NCI-H128 (cell line): ENCODE data around the gene CCDC61.
A peak's percentile ranks its signal among the peaks of the same experiment; 100 is the strongest.

Experiments used
- DNase-seq: peaks from one replicate; lab custom pipeline; 2025; ENCODE audit not compliant: unreplicated experiment; lab: John Stamatoyannopoulos, UW

CCDC61 gene, protein sequence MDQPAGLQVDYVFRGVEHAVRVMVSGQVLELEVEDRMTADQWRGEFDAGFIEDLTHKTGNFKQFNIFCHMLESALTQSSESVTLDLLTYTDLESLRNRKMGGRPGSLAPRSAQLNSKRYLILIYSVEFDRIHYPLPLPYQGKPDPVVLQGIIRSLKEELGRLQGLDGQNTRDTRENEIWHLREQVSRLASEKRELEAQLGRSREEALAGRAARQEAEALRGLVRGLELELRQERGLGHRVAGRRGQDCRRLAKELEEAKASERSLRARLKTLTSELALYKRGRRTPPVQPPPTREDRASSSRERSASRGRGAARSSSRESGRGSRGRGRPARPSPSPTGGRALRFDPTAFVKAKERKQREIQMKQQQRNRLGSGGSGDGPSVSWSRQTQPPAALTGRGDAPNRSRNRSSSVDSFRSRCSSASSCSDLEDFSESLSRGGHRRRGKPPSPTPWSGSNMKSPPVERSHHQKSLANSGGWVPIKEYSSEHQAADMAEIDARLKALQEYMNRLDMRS

DNA sequence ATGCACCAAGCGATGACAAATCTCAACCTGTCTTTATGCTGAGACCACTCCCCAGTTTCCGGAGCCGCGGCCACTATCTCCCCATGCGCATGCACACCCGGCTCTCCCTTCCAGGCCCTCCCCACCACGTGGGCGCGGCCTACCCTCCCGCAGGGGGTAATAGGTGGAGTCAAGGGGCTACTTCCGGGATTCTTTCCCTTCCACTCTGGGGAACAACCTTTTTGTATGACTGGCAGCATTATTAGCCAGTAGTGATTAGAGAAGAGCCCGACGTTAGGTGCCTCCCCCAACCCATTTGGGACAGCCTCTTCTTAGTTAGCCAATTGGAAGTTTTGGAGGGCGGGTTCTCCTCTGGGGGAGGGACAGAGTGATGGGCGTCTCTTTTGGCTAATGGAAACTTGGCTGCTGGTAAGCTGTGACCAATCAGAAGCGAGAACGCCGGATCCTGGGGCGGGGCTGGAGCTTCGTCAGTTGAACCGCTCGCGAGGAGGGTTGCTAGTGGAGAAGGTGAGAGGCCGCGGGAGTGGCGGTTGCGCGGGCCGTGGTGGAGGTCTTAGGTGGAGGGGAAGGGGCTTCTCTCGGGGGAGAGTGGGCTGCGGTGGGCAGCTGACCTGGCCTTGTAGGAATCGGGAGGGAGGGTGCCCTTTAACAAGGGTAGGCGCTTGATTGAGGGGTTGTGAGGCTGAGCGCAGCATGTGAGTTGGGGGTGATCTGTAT, at the start of gene CCDC61:
CCDC61 (plus strand) TSS at position 470 of the 717 bp plus-strand sequence. CDS start 7,552 bp downstream, outside the sequence.
- peak; percentile 100 for DNase-seq

DNA sequence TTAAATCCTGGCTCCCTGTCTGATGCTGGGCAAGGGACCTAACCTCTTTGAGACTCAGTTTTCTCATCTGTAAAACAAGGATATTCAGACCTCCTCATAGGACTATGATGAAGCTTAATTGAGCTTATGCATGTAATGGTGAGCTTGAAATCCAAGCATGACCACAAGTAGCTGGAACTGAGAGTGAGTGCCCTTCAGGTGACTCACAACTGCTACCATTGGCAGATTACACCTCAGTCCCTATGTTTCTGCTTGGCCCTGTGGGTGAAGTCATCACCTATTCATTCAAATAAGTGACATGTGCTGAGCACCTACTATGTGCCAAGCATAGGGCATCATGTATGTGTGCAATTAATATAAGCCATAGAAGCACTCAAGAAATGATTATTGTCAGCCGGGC, 47.3 kb upstream of the CCDC61 start:
- DNase-seq: no peak

DNA sequence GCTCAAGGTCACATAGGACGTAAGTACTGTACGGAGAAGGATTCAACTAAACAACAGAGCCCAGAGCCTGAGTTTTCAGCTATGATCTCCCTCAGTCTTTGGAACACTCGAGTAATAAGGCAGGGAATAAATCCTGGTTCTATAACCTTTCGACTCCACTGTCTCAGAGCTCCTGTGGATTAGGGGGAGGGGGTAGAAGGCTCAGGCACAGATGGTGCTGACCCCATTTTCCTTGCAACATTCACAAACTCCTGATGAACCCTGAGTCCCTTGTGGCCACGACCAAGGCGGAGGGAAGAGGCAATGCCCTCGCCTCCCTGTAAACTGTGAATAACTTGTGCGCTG, 43.0 kb upstream of the CCDC61 start:
- no peak for DNase-seq

DNA sequence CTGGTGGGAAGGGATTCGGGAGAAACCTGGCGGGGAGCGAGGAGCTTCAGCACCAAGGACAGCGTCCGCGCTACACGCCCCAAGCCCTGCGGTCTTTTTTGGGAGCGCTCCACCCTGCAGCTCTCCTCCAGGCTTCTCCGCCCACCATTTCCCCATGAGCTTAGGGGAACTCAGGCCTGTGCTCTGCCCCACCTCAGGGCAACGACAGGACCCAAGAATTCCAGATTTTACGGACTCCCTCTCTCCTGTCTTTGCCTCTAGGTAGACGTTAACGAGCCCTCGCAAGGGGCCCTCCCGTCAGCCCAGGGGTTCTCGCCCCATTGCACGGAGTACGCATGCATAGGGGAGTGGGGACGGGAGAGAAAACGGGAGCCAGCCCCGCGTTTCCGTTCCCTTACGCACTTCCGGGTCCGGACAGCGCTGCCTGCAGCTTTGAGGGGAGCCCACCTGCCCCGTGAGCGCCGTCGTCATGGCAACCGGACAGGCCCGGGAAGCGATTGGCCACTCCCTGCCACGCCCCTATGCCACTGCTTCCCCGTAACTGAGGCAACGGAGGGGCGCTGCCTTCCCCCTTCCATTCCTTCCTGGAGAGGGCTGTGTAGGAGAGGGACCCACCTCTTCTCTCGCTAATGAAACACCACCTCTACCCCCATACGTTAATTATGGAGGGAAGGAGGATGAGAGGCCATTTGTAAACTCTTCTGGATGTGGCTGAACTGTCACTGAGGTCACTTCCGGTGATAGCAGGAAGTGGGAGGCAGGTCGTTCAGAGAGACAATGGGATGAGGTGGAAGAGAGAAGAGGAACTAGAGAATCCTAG, 42.4 kb upstream of the CCDC61 start:
- no peak for DNase-seq

DNA sequence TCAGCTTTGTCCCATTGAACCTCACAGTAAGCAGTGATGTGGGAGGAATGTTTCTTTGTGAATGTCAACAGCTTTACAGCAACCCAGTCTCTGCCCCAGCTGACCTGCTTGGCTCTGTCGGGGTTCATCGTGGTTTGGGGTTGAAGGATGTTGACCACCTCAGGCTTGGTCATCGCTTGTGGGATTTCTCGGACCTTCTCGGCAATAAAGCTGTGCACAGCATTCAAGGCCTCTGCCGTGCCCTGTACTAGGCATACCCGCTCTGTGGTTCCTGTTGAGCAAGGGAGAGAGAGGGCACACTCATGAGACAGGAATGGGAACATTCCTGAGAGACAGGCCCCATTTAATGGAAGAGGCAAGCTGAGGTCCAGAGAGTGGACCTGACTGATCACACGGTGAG, 41.6 kb upstream of the CCDC61 start:
- DNase-seq: no peak

DNA sequence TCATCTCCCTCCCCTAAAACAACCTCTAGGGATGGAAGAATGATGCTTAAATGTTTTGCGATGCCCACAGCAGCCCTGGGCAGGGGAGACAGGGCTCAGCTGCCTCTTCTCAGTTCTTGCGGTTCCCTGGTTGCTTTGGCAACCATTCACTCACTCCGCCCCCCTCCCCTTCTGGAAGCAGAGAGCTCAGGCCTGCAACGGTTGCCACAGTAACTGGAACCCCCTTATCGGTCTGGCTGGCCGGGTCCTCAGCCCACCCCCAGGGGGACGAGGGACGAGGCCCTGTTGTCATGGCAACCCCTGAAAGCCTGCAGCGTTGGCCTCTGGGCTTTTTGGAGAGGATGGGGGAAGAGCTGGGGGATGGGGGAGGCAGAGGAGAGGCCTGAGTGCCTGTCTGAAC, 41.1 kb upstream of the CCDC61 start:
- DNase-seq: peak; percentile 43

DNA sequence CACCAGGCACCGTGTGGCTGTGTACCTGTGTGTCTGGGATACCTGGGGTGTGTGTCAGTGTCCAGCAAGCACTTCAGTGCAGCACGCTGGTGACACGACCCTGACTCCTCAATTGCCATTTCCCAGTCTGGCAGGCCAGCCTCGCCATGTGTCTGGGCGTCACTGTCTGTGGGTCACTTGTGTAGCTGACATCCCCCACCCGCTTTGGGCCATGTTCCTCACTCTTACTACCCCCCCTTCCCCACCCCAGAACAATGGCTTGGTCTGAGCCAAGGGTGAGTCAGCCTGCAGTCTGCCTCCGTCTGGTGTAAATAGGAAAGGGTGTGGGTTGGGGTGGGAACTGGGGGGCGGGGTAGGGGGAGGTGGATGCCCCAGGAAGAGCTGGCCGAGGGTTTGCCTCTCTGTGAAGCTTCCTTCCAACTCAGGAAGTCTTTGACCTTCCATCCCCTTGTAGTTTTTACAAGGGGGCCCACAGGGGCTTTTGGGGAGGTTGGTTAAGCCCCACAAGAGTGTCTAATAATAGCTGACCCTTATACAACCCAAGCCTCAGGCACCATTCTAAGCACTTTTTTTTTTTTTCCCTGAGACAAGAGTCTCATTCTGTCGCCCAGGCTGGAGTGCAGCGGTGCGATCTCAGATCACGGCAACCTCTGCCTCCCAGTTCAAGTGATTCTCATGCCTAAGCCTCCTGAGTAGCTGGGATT, 39.2 kb upstream of the CCDC61 start:
- no peak for DNase-seq

DNA sequence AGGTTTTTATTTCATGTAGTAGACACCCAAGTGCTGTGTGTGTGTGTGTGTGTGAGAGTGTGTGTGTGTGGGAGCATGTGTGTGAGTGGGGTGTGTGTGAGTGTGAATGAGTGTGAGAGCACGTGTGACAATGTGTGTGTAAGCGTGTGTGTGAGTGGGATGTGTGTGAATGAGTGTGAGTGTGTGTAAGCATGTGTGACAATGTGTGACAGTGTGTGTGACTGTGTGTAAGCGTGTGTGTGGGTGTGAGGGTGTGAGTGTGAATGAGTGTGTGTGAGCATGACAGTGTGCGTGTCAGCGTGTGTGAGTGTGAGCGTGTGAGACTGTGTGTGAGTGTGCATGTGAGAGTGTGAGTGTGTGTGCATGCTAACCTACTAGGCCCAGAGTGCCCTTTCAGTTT, 36.9 kb upstream of the CCDC61 start:
- DNase-seq: no peak

DNA sequence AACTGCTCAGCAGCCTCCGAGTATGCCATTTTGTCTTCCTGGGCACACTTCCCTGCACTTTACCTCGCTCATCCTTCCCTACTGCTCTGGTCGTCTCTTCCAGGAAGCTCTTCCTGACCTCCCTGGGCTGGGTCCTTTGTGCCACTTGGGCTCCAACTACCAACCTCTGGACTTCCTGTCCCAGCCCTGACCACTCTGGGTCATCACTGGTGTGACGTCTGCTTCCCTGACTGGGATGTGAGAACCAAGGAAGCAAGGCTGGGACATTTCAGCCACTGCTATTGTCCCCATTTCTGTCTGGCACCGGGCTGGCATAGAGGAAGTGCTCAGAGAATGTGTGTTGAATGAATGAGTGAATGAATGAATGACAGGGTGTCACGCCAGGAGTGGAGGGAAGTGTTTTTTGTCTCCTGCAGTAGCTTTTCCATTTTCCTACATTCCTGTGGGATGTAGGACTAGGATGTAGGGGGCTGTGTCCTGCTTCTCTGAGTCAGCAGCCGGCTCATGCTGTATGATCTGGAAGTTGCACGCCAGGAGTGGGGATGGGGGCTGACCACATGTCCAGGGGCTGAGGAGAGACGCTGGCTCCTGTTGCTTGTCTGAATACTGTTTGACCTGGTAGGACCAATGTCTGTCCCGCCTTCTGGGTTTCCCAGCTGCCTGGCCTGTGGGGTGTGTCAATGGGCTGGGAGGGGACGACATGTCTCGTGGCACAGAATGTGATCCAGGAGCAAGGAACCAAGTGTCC, 36.3 kb upstream of the CCDC61 start:
- no peak for DNase-seq

DNA sequence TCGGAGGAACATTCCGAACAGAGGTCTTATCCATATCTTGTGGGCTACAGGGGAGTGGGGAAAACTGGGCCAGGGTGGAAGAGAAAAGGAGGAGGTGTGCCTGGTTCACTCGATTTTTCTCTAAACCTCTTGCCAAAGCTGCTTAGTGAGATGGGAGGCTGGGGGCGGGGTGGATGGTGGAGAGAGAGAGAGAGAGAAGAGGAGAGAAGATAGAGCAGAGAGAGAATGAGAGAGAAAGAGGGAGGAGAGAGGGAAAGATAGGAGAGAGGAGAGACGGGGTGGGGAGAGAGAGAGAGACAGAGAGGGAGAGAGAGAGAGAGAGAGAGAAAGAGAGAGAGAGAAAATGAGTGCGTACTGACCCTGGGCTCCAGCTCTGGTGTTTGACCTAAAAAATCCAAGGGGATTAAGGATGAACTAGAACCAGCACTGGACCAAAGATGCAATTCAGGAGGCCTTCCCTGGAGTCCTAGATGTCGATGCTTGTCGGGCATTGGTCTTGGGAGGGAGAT, 35.7 kb upstream of the CCDC61 start:
- DNase-seq: no peak

DNA sequence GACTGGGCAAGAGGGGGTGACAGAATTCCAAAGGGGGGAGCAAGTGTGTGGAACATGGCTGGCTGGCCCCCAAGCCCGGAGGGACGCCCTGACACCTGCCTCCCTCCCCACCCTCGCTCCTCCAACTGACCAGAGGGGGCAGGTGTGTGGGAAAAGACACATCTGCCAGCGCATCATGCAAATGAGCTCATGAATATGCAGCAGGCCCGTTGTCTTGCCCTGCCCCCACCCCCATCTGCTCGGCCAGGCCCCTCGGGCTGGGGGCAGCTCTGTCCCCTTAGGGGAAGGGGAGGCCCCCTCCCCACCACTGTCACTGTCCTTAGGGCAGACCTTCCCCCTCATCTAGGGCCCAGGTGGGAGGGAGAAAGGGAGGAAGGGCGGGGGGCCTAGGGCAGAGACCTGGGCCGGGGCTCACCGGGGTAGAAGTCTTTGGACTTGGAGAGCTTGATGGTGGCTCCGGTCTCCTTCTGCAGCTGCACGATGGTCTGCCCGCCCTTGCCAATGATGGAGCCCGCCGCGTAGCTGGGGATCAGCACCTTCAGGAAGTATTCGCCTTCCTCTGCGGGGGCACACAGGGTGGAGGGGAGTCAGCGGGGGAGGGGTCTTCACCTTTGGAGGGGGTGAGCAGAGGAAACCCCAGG, 34.6 kb upstream of the CCDC61 start:
- no peak for DNase-seq

DNA sequence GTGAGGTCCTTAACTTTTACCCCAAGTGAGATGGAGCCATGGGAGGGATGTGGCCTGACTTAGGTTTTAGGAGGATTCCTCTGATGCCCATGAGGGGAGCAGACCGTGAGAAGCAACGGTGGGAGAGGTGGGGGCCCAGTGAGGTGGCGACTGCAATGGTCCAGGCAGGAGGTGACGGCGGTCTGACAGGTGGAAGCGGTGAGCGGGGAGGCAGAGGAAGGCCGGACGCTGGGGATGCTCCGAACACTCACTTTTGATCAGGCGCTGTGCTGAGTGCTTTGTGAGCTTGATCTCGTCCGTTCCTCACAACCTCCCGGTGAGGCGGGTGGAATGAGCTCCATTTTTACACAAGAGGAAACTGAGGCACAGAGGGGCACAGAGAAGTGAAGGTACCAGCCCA, 33.2 kb upstream of the CCDC61 start:
- no peak for DNase-seq

DNA sequence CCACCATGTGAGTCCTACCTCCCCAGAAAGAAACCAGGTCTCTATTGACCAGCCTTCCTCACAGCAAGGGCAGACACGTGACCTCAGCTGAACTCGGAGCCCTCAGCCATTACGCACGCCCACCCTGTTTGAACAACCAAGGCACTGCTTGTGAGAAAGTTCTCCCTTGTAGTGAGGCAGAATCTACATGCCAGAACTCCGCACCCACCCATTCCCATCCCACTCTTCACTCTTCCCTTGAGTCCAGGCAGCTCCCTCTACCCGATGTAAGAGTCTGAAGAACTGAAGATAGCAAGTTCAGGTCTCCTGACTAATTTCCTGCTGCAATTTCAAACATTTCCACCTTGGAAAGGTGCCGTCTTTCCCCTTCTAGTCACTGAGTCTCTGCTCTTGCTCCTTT, 28.0 kb upstream of the CCDC61 start:
- no peak for DNase-seq

DNA sequence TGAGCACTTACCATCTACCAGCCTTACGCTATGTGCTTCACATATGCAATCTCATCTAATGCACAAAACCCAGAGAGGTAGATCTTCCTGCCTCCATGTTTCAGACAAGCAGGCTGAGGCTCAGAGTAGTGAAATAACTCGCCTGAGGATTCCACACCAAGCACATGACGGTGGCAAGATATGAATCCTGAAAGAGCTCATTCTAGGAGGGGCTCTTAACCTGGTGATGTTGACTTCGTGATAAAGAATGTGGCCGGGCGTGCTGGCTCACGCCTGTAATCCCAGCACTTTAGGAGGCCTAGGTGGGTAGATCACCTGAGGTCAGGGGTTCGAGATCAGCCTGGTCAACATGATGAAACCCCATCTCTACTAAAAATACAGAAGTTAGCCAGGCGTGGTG, 26.6 kb upstream of the CCDC61 start:
- no peak for DNase-seq

DNA sequence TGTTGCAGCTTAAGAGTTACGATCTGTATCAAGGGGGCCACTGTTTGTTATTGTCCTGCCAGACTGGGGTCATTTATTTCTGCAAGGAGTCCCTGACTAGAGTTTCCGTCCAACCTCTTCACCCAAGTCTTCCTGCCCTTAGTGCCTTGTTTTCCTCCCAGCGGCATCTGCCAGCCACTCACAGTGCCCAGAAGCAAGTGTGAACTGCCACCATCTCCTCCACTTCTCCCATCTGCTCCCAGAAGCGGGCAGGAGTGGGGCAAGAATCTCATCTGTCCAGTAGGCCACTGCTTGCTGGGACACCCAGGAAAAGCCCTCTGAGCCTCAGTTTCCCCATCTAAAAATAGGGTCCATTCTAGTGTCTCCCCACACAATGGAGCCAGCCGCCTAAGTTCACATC, 25.6 kb upstream of the CCDC61 start:
- DNase-seq: no peak

DNA sequence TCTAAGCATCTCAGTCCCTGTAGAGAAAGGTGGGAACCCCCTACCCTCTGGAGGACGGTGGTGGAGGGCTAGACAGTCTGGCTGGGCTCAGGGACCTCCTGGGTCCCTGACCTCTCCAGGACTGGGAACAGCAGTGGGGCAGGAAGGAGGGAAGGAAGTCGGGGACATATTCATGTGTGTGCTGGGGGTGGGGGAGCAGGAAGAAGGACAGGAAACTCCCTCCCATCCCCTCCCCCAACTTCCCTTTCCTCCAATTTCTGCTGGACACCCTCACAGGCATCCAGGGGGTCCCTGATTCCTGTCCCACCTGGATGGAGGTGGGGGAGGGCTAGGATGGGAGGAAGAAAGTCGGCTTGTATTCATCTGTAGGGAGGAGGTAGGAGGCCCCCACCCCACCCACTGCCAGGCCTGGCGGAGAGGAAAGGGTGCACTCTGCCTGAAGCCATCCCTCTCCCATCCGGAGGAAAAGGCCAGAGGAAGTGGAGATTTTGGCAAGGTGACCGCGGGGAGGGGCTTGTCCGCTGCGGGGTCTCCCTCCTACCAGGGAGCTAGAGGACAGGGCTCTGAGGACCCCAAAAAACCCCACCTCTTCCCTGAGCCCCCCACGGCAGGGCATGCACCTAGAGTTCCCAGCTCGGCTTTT, 23.9 kb upstream of the CCDC61 start:
- DNase-seq: no peak

DNA sequence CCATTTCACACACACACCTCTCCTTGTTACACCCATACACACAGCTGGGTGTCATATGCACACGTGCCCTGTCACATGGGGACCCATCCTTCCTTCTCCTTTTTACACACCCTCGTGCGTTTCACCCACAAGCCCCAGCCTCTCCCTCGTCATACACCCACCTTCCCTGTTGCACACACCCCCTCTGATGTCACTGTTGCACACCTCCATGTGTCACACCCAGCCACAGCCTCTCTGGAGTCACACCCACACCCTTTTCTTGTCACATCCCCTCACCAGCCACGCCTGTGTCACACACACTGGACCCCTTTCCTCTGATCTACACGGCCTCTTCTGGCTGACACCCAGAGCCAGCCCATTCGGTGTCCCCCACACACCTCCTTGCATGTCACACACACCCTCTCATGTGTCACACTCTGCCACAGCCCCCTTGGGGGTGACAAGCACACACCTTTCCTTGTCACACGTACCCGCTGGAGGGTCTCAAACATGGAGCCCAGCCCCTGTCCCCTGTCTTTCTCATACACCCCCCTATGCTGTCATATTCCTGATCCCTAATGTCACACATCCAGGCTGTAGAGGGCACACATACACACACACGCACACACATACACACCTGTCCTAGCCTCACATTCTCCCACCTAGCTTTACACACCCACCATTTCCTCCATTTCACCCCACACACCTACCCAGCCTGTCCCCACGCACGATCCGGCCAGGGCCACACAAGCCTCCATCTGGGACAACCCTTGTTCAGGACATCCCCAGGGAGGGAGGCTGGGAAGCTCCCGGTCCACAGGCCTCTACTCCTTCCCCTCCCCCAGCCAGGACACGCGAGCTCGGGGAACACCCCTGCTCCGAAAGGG, 23.0 kb upstream of the CCDC61 start:
- no peak for DNase-seq

DNA sequence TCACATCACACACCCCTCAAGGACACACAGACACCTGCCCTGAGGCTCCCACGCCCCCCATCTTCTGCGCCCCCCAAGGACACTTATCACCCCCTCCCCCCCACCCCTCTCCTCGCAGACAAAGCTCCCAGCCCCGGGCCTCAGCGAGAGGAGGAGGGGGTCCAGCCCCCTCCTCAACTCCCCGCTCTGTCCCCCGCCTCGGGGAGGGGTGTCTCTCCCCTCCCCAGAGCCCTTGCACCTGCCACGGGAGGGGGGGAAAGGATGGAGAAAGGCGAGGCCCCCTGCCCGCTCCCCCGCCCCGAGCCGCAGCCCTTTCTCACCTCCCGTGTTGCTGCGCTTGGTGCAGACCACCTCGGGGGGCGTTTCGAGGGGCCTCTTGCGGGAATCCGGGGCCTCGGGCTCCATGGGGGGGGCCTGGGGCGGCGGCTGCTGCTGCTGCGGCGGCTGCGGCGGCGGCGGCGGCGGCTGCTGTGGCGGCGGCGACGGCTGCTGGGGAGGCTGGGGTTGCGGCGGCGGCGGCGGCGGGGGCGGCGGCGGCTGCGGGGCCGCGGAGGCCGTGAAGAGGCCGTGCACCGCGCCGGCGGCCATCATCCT, 22.2 kb upstream of the CCDC61 start:
- DNase-seq: no peak
